H1 (cell line): Measurements from ENCODE around the gene TMCO1.

ENCODE experiments used
- ATF2 ChIP-seq: IDR thresholded peaks from 2 replicates; pipeline ENCODE4 v1.6.1; 2012; ENCODE audit warnings: low read length, inconsistent platforms
- BCL11A ChIP-seq, 2 experiments: IDR thresholded peaks; one replicate each; pipeline ENCODE4 v1.6.1; 2011; ENCODE audit warnings: low read depth in 2 of 2, low read length in 2 of 2, mild to moderate bottlenecking in 2 of 2
- CREB1 ChIP-seq: IDR thresholded peaks from 2 replicates; pipeline ENCODE4 v1.6.1; 2012; ENCODE audit warnings: inconsistent platforms
- CTCF ChIP-seq, 3 experiments: IDR thresholded peaks; 1 replicate in 2 of 3; 2 replicates in 1 of 3; pipeline versions ENCODE4 v1.5.1 to v1.6.1; 2011; ENCODE audit warnings: low read length in 3 of 3, mild to moderate bottlenecking in 3 of 3, inconsistent platforms in 2 of 3, low read depth in 1 of 3, moderate library complexity in 1 of 3; ENCODE audit not compliant: insufficient read depth in 1 of 3; ENCODE audit errors: control extremely low read depth in 1 of 3
- EZH2 ChIP-seq: fragments of 200-600 bp; sonication (generic); IDR thresholded peaks from 2 replicates; pipeline ENCODE4 v1.7.1; 2012; ENCODE audit warnings: low read depth, mild to moderate bottlenecking, moderate library complexity, low read length, inconsistent platforms; ENCODE audit not compliant: severe bottlenecking
- FOSL1 ChIP-seq: IDR thresholded peaks from 2 replicates; pipeline ENCODE4 v1.6.1; 2011; ENCODE audit warnings: mild to moderate bottlenecking, low read depth, low read length, moderate library complexity; ENCODE audit not compliant: insufficient read depth
- HDAC2 ChIP-seq, 2 experiments: fragments of 300-600 bp in 1 of 2; sonication (generic) in 1 of 2; IDR thresholded peaks; 2 replicates each; pipeline ENCODE4 v1.6.1; 2011 to 2012; ENCODE audit warnings: low read depth in 2 of 2, low read length in 2 of 2, mild to moderate bottlenecking in 2 of 2, moderate library complexity in 2 of 2, borderline replicate concordance in 1 of 2, inconsistent platforms in 1 of 2
- TAF1 ChIP-seq: IDR thresholded peaks from 2 replicates; pipeline ENCODE4 v1.6.1; 2011; ENCODE audit warnings: mild to moderate bottlenecking, low read depth, low read length
- YY1 ChIP-seq: IDR thresholded peaks from 2 replicates; pipeline ENCODE4 v1.6.1; 2011; ENCODE audit warnings: low read depth, mild to moderate bottlenecking, low read length

- TF ChIP-seq CTCF (IDR thresholded peaks at IDR 0.05; ENCODE audit: control extremely low read depth in 1 of 3, insufficient read depth in 1 of 3, low read depth in 1 of 3, low read length in 3 of 3), result no peak
- no peak for TF ChIP-seq FOSL1
- TF ChIP-seq YY1, result no peak
- no peak for TF ChIP-seq HDAC2 (IDR thresholded peaks at IDR 0.05; ENCODE audit: borderline replicate concordance in 1 of 2, low read depth in 2 of 2, low read length in 2 of 2)
- no peak for TF ChIP-seq ATF2
- TF ChIP-seq BCL11A (IDR thresholded peaks at IDR 0.05; ENCODE audit: low read depth in 2 of 2, low read length in 2 of 2), result no peak
- TF ChIP-seq EZH2, result no peak
- TF ChIP-seq CREB1, result no peak
- TF ChIP-seq TAF1, result no peak
Measured at GRCh38 chr1:165734906-165735305, 33.8 kb downstream of the TMCO1 start.
